Liver (tissue), 9 donors: ENCODE measurements around the gene CAP1. TPM values are rescaled to one million over a fixed set of nuclear protein-coding genes. Genes with fewer than 3 reads are reported as not detected.

Source experiments
- DNase-seq: peaks from one replicate; pipeline ENCODE4 v3.0.0-alpha.2; 2017; ENCODE audit warnings: low spot score
- H3K27ac ChIP-seq, 2 donors: one replicate each; pipeline ENCODE4 v1.7.0; 2013; ENCODE audit warnings: inconsistent platforms in 2 of 2, low read length in 2 of 2, control low read depth in 1 of 2, low read depth in 1 of 2, mild to moderate bottlenecking in 1 of 2
- H3K27me3 ChIP-seq, 4 donors: one replicate each; pipeline versions ENCODE4 v1.6.1 to v1.7.0; 2013; ENCODE audit warnings: low read length in 3 of 4, inconsistent platforms in 1 of 4, mild to moderate bottlenecking in 1 of 4, moderate library complexity in 1 of 4; ENCODE audit not compliant: control insufficient read depth in 4 of 4, insufficient read depth in 4 of 4
- H3K36me3 ChIP-seq, 4 donors: one replicate each; pipeline versions ENCODE4 v1.6.1 to v1.7.0; 2013; ENCODE audit warnings: low read length in 3 of 4, mild to moderate bottlenecking in 3 of 4, low read depth in 1 of 4, moderate library complexity in 1 of 4; ENCODE audit not compliant: control insufficient read depth in 4 of 4, insufficient read depth in 3 of 4
- H3K4me1 ChIP-seq, 4 donors: one replicate each; pipeline versions ENCODE4 v1.6.1 to v1.7.0; 2013; ENCODE audit warnings: low read length in 3 of 4, mild to moderate bottlenecking in 3 of 4, moderate library complexity in 1 of 4; ENCODE audit not compliant: control insufficient read depth in 4 of 4, insufficient read depth in 4 of 4
- H3K4me3 ChIP-seq, 3 donors: one replicate each; pipeline versions ENCODE4 v1.6.1 to v1.7.0; 2013; ENCODE audit warnings: low read length in 3 of 3, control low read depth in 1 of 3, low read depth in 1 of 3, mild to moderate bottlenecking in 1 of 3
- H3K9ac ChIP-seq, 2 donors: one replicate each; pipeline ENCODE4 v1.7.0; 2013; ENCODE audit warnings: low read length in 2 of 2, mild to moderate bottlenecking in 2 of 2, moderate library complexity in 2 of 2, control low read depth in 1 of 2, low read depth in 1 of 2
- H3K9me3 ChIP-seq, 4 donors: one replicate each; pipeline versions ENCODE4 v1.6.1 to v1.7.0; 2013; ENCODE audit warnings: low read length in 3 of 4; ENCODE audit not compliant: control insufficient read depth in 4 of 4
- FOXA2 ChIP-seq: IDR thresholded peaks from 2 replicates; pipeline ENCODE4 v1.6.1; 2016; ENCODE audit warnings: antibody characterized with exemption
- GABPA ChIP-seq, 2 donors: IDR thresholded peaks in 1 of 2; conservative IDR thresholded peaks in 1 of 2; 2 replicates each; pipeline ENCODE4 v1.6.1; 2016; ENCODE audit warnings: antibody characterized with exemption in 2 of 2, mild to moderate bottlenecking in 1 of 2, moderate library complexity in 1 of 2
- HNF4A ChIP-seq, 2 donors: conservative IDR thresholded peaks; 2 replicates each; pipeline ENCODE4 v1.6.1; 2016; ENCODE audit warnings: antibody characterized with exemption in 2 of 2, mild to moderate bottlenecking in 2 of 2
- HNF4G ChIP-seq: IDR thresholded peaks from 2 replicates; pipeline ENCODE4 v1.6.1; 2016; ENCODE audit warnings: antibody characterized with exemption
- NR2F2 ChIP-seq: IDR thresholded peaks from 2 replicates; pipeline ENCODE4 v1.6.1; 2016; ENCODE audit warnings: antibody characterized with exemption
- RAD21 ChIP-seq, 2 donors: IDR thresholded peaks; 2 replicates each; pipeline ENCODE4 v1.6.1; 2016; ENCODE audit warnings: antibody characterized with exemption in 2 of 2, mild to moderate bottlenecking in 2 of 2
- RXRA ChIP-seq, 2 donors: IDR thresholded peaks; 2 replicates each; pipeline ENCODE4 v1.6.1; 2017 to 2018; ENCODE audit warnings: antibody characterized with exemption in 2 of 2, mild to moderate bottlenecking in 1 of 2
- TAF1 ChIP-seq: conservative IDR thresholded peaks from 2 replicates; pipeline ENCODE4 v1.6.1; 2016; ENCODE audit warnings: antibody characterized with exemption, mild to moderate bottlenecking
- YY1 ChIP-seq: IDR thresholded peaks from 2 replicates; pipeline ENCODE4 v1.6.1; 2016; ENCODE audit warnings: antibody characterized with exemption, mild to moderate bottlenecking
- WGBS: extraction: QIAGEN DNeasy Blood & Tissue Kit; methylation state at CpG from one replicate; pipeline ENCODE4 v1.1.7; 2013; 5-methylcytosine and 5-hydroxymethylcytosine counted together
- polyA plus RNA-seq, 2 donors: library from polyadenylated mRNA; stranded (reverse) in 1 of 2; unstranded in 1 of 2; fragments of 200-250 nt in 1 of 2; fragments of >200 nt in 1 of 2; fragmentation: Nextera tagmentation in 1 of 2; extraction: Ambion mirVana in 1 of 2; gene quantifications; one replicate each; pipeline versions ENCODE4 v1.2.1 to v1.2.3, GENCODE V29; 2013 to 2015
- total RNA-seq, 2 donors: library from RNA; depleted of rRNA; stranded (reverse); fragments of >200 nt; gene quantifications; one replicate each; pipeline ENCODE4 v1.2.3, GENCODE V29; 2014
- TF ChIP-seq, protein P1 (sequence below): IDR thresholded peaks from 2 replicates; pipeline ENCODE4 v1.6.1; 2016; ENCODE audit warnings: antibody characterized with exemption
- TF ChIP-seq, protein P2 (sequence below): IDR thresholded peaks from 2 replicates; pipeline ENCODE4 v1.6.1; 2016; ENCODE audit warnings: antibody characterized with exemption
- TF ChIP-seq, protein P3 (sequence below): IDR thresholded peaks from 2 replicates; pipeline ENCODE4 v1.6.1; 2016; ENCODE audit warnings: antibody characterized with exemption
- TF ChIP-seq, protein P4 (sequence below): fragments of 150-350 bp; IDR thresholded peaks from 2 replicates; pipeline ENCODE4 v1.5.1; 2017; ENCODE audit warnings: improper control_type of control experiment, low read depth, low read length; ENCODE audit not compliant: missing input control
- TF ChIP-seq, protein P5 (sequence below): IDR thresholded peaks from 2 replicates; pipeline ENCODE4 v1.6.1; 2016; ENCODE audit warnings: antibody characterized with exemption, mild to moderate bottlenecking
- donor health status: healthy.
- donor health status: healthy.
- donor health status: healthy.
- donor health status: healthy.
- donor health status: healthy.

CAP1 gene
- total and polyA plus RNA-seq, 4 donors = 75.5 to 105 (median 84.6) TPM

DNA sequence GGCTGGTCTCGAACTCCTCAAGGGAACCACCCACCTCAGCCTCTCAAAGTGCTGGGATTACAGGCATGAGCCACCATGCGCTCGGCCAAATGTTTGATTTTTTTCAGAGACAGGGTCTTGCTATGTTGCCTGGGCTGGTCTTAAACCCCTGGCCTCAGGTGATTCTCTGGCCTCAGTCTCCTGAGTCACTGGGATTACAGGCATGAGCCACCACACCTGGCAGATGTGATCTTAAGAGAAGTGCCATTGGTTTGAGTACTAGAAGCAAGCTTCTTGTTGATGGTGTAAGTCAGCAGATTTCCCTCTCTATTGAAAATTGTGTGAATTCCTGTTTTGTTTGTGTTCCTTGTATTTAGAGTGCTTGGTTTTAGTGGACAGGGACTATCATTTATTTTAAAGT is 5.2 kb downstream of the CAP1 start:
- no peak overlapping the region for H3K4me3 ChIP-seq
- no peaks in the 10 kb centered on the region for H3K9me3 ChIP-seq
- WGBS = 98% methylated on average over 3 of the region's 3 CpGs
- H3K27me3 ChIP-seq = no peaks in the 10 kb centered on the region
- TF ChIP-seq RXRA (IDR thresholded peaks at IDR 0.05) (no peak), FOXA2 (no peak), YY1 (no peak)
- no peak overlapping the region for H3K9ac ChIP-seq
- no peak for DNase-seq
- peaks cover 0 to 4% (median 1%) of the 10 kb centered on the region in 4 donors for H3K36me3 ChIP-seq
- H3K4me1 ChIP-seq = peaks cover 0 to 22% (median 18%) of the 10 kb centered on the region in 4 donors
- H3K27ac ChIP-seq = no peak overlapping the region

DNA sequence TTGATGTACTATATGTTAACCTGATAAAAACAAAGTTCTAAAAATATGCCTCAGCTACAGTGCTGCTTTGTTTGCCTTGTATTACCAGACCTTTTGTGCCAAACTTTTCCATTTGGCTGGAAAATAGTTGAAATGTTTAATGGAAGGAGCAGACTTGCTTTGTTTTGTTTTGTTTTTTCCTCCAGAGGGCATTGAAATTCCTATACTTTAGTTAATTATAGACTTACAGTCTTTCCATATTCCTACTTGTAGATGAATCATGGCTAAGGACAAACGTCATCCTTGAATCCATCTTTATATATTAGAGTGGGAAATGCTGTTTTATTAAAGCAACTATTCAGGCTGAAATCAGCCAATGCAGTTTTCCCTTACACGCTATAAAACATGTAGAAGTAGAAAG is 6.7 kb downstream of the CAP1 start:
- Histone ChIP-seq H3K36me3 (peaks cover 0 to 4% (median 1%) of the 10 kb centered on the region in 4 donors), H3K27me3 (no peaks in the 10 kb centered on the region), H3K9me3 (no peaks in the 10 kb centered on the region), H3K4me3 (no peak overlapping the region), H3K9ac (no peak overlapping the region), H3K27ac (no peak overlapping the region), H3K4me1 (peaks cover 0 to 9% (median 6%) of the 10 kb centered on the region in 4 donors)
- 83% methylated on average over 2 of the region's 2 CpGs for WGBS
- TF ChIP-seq NR2F2 (no peak), GABPA (IDR thresholded peaks at IDR 0.05 in 1 of 2, conservative IDR thresholded peaks at IDR 0.05 in 1 of 2) (no peak)
- DNase-seq = no peak

DNA sequence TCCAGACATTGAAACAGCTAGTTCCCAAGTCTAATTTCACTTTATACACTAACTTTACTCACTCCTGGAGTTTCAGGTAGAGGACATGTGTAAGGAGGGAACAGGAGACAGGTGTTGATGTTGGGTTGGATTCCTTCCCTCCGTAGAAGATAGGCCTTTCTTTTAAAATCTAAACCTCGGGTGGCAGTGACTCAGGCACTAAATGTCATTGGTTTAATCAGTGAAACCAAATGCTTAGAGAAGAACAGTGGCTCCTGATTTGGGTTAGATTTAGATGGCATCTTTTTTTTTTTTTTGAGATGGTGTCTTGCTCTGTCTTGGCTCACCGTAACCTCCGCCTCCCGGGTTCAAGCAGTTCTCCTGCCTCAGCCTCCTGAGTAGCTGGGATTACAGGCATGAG is 7.2 kb downstream of the CAP1 start:
- H3K27ac ChIP-seq = no peak overlapping the region
- no peaks in the 10 kb centered on the region for H3K27me3 ChIP-seq
- TF ChIP-seq TAF1 (no peak), GABPA (IDR thresholded peaks at IDR 0.05 in 1 of 2, conservative IDR thresholded peaks at IDR 0.05 in 1 of 2) (no peak), HNF4G (no peak), HNF4A (conservative IDR thresholded peaks at IDR 0.05) (no peak), RAD21 (IDR thresholded peaks at IDR 0.05) (no peak), NR2F2 (no peak), RXRA (IDR thresholded peaks at IDR 0.05) (no peak)
- TF ChIP-seq, protein P1, sequence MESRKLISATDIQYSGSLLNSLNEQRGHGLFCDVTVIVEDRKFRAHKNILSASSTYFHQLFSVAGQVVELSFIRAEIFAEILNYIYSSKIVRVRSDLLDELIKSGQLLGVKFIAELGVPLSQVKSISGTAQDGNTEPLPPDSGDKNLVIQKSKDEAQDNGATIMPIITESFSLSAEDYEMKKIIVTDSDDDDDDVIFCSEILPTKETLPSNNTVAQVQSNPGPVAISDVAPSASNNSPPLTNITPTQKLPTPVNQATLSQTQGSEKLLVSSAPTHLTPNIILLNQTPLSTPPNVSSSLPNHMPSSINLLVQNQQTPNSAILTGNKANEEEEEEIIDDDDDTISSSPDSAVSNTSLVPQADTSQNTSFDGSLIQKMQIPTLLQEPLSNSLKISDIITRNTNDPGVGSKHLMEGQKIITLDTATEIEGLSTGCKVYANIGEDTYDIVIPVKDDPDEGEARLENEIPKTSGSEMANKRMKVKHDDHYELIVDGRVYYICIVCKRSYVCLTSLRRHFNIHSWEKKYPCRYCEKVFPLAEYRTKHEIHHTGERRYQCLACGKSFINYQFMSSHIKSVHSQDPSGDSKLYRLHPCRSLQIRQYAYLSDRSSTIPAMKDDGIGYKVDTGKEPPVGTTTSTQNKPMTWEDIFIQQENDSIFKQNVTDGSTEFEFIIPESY = no peak
- TF ChIP-seq, protein P2, sequence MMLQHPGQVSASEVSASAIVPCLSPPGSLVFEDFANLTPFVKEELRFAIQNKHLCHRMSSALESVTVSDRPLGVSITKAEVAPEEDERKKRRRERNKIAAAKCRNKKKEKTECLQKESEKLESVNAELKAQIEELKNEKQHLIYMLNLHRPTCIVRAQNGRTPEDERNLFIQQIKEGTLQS = no peak
- TF ChIP-seq, protein P3, sequence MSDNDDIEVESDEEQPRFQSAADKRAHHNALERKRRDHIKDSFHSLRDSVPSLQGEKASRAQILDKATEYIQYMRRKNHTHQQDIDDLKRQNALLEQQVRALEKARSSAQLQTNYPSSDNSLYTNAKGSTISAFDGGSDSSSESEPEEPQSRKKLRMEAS = no peak
- TF ChIP-seq, protein P4, sequence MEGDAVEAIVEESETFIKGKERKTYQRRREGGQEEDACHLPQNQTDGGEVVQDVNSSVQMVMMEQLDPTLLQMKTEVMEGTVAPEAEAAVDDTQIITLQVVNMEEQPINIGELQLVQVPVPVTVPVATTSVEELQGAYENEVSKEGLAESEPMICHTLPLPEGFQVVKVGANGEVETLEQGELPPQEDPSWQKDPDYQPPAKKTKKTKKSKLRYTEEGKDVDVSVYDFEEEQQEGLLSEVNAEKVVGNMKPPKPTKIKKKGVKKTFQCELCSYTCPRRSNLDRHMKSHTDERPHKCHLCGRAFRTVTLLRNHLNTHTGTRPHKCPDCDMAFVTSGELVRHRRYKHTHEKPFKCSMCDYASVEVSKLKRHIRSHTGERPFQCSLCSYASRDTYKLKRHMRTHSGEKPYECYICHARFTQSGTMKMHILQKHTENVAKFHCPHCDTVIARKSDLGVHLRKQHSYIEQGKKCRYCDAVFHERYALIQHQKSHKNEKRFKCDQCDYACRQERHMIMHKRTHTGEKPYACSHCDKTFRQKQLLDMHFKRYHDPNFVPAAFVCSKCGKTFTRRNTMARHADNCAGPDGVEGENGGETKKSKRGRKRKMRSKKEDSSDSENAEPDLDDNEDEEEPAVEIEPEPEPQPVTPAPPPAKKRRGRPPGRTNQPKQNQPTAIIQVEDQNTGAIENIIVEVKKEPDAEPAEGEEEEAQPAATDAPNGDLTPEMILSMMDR = no peak
- TF ChIP-seq, protein P5, sequence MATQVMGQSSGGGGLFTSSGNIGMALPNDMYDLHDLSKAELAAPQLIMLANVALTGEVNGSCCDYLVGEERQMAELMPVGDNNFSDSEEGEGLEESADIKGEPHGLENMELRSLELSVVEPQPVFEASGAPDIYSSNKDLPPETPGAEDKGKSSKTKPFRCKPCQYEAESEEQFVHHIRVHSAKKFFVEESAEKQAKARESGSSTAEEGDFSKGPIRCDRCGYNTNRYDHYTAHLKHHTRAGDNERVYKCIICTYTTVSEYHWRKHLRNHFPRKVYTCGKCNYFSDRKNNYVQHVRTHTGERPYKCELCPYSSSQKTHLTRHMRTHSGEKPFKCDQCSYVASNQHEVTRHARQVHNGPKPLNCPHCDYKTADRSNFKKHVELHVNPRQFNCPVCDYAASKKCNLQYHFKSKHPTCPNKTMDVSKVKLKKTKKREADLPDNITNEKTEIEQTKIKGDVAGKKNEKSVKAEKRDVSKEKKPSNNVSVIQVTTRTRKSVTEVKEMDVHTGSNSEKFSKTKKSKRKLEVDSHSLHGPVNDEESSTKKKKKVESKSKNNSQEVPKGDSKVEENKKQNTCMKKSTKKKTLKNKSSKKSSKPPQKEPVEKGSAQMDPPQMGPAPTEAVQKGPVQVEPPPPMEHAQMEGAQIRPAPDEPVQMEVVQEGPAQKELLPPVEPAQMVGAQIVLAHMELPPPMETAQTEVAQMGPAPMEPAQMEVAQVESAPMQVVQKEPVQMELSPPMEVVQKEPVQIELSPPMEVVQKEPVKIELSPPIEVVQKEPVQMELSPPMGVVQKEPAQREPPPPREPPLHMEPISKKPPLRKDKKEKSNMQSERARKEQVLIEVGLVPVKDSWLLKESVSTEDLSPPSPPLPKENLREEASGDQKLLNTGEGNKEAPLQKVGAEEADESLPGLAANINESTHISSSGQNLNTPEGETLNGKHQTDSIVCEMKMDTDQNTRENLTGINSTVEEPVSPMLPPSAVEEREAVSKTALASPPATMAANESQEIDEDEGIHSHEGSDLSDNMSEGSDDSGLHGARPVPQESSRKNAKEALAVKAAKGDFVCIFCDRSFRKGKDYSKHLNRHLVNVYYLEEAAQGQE = no peak
- H3K4me1 ChIP-seq = peaks cover 0 to 5% (median 1%) of the 10 kb centered on the region in 4 donors
- no peaks in the 10 kb centered on the region for H3K9me3 ChIP-seq
- peaks cover 0 to 3% (median 1%) of the 10 kb centered on the region in 4 donors for H3K36me3 ChIP-seq
- H3K9ac ChIP-seq = no peak overlapping the region
- 93% methylated on average over 5 of the region's 5 CpGs for WGBS
- DNase-seq = no peak
- H3K4me3 ChIP-seq = no peak overlapping the region
